HepG2 (cell line): Measurements from ENCODE around the gene TLN1. TPM values are rescaled to one million over a fixed set of nuclear protein-coding genes. Genes with fewer than 3 reads are reported as not detected.

ENCODE experiments used
- ATAC-seq: fragments of 200-7000 bp; cut with Tn5 transposase; 3 replicates; pipeline ENCODE4 v1.9.1; 2020; ENCODE audit warnings: mild to moderate bottlenecking, moderate library complexity
- BruUV-seq: library from RNA; stranded (reverse); fragments of 400-500 nt; replicated peaks from 2 replicates; lab custom pipeline; 2021; lab: Mats Ljungman, UMichigan
- CTCF ChIA-PET: fragments of 300-600 bp; formaldehyde crosslinking; extraction: SDS; loops from one replicate; lab custom pipeline; 2021; ENCODE audit warnings: low total read pairs, inconsistent platforms, low intra/inter-chr PET ratio; lab: Yijun Ruan, JAX
- POLR2A ChIA-PET: fragments of 350-600 bp; sonication (Branson Sonifier 250); formaldehyde crosslinking; loops from one replicate; lab custom pipeline; 2020; ENCODE audit warnings: antibody characterized with exemption, inconsistent platforms; lab: Yijun Ruan, JAX
- DNase-seq: peaks from one replicate; pipeline ENCODE4 v3.0.0-alpha.2; 2015; ENCODE audit warnings: low spot score
- FAIRE-seq: peaks from 3 replicates; lab custom pipeline; 2011; peaks lifted over from hg19 to GRCh38; lab: Jason Lieb, UNC
- H2AFZ ChIP-seq: one replicate; pipeline ENCODE4 v1.6.1; 2011; ENCODE audit warnings: low read length, inconsistent platforms
- H3K27ac ChIP-seq: fragments of 300-600 bp; 3 replicates; pipeline ENCODE4 v1.8.0; 2011; ENCODE audit warnings: mixed run types, mild to moderate bottlenecking, mixed read lengths, low read length, inconsistent platforms; ENCODE audit not compliant: insufficient read depth; ENCODE audit errors: extremely low read length
- H3K27me3 ChIP-seq, 2 experiments: fragments of 200-600 bp in 1 of 2; 2 replicates in 1 of 2; 3 replicates in 1 of 2; pipeline versions ENCODE4 v1.6.0 to v1.8.0; 2011; ENCODE audit warnings: low read length in 2 of 2, mild to moderate bottlenecking in 2 of 2, moderate library complexity in 2 of 2, inconsistent platforms in 1 of 2; ENCODE audit not compliant: insufficient read depth in 2 of 2, control insufficient read depth in 1 of 2
- H3K36me3 ChIP-seq, 2 experiments: fragments of 200-600 bp in 1 of 2; replicated peaks in 1 of 2; 2 replicates in 1 of 2; 3 replicates in 1 of 2; pipeline versions ENCODE4 v1.5.1 to v1.8.0; 2011; ENCODE audit warnings: low read length in 2 of 2, inconsistent platforms in 1 of 2; ENCODE audit not compliant: insufficient read depth in 2 of 2, control insufficient read depth in 1 of 2
- H3K4me1 ChIP-seq: 2 replicates; pipeline ENCODE4 v1.5.1; 2012; ENCODE audit warnings: low read length, inconsistent platforms; ENCODE audit not compliant: insufficient read depth
- H3K4me2 ChIP-seq: 2 replicates; pipeline ENCODE4 v1.6.0; 2011; ENCODE audit warnings: low read depth, low read length, inconsistent platforms
- H3K4me3 ChIP-seq, 3 experiments: fragments of 200-600 bp in 1 of 3; sonication (generic), shearing (Covaris generic) in 1 of 3; replicated peaks in 1 of 3; 2 replicates each; pipeline ENCODE4 v1.5.1; 2011 to 2016; ENCODE audit warnings: low read length in 3 of 3, inconsistent platforms in 2 of 3, low read depth in 2 of 3, mild to moderate bottlenecking in 2 of 3, control low read depth in 1 of 3, mixed read lengths in 1 of 3; ENCODE audit not compliant: insufficient read depth in 1 of 3
- H3K79me2 ChIP-seq: one replicate; pipeline ENCODE4 v1.6.1; 2011; ENCODE audit warnings: low read length, inconsistent platforms; ENCODE audit not compliant: insufficient read depth
- H3K9ac ChIP-seq: 2 replicates; pipeline ENCODE4 v1.6.0; 2011; ENCODE audit warnings: mild to moderate bottlenecking, low read depth, low read length, inconsistent platforms; ENCODE audit not compliant: insufficient read depth
- H3K9me3 ChIP-seq: 2 replicates; pipeline ENCODE4 v1.5.1; 2012; ENCODE audit warnings: mild to moderate bottlenecking, low read length
- H4K20me1 ChIP-seq: 2 replicates; pipeline ENCODE4 v1.6.0; 2011; ENCODE audit warnings: inconsistent platforms, mild to moderate bottlenecking, low read length, moderate library complexity; ENCODE audit not compliant: insufficient read depth
- STAG1 ChIP-seq: sonication (generic); formaldehyde crosslinking; IDR thresholded peaks from 2 replicates; pipeline ENCODE4 v1.4.0; 2020; ENCODE audit warnings: missing genetic modification reagents
- ZFP37 ChIP-seq: sonication (generic); formaldehyde crosslinking; IDR thresholded peaks from 2 replicates; pipeline ENCODE4 v1.4.0; 2020; ENCODE audit warnings: missing genetic modification reagents, borderline replicate concordance
- ZNF282 ChIP-seq: fragments of 450-650 bp; IDR thresholded peaks from 2 replicates; pipeline ENCODE4 v1.6.1; 2018; ENCODE audit not compliant: partially characterized antibody
- WGBS: methylation state at CpG from one replicate; pipeline ENCODE4 v1.1.6; 2017; ENCODE audit warnings: low lambda C conversion rate; 5-methylcytosine and 5-hydroxymethylcytosine counted together
- in situ Hi-C: cut with HindIII; loops from 2 replicates; pipeline ENCODE4 v1.10.0; 2017; ENCODE audit warnings: low pct_unique_long_range_greater_than_20kb; ENCODE audit not compliant: extremely low pct_ligation_motif_present
- intact Hi-C: fragments of 100-400 bp; cut with micrococcal nuclease; formaldehyde crosslinking; loops from one replicate; pipeline ENCODE4 v1.10.0; 2022; ENCODE audit not compliant: unreplicated experiment
- polyA plus RNA-seq, 8 experiments: library from polyadenylated mRNA; depleted of rRNA in 3 of 8; stranded (reverse) in 7 of 8; unstranded in 1 of 8; fragments of >200 nt; fragmentation: Illumina TruSeq in 4 of 8; extraction: Trizol in 4 of 8; gene quantifications; 2 replicates each; pipeline versions ENCODE4 v1.2.1 to v1.2.3, GENCODE V29; 2011 to 2016; ENCODE audit warnings: low read depth in 4 of 8, missing spikeins in 1 of 8, mixed read lengths in 1 of 8; ENCODE audit not compliant: insufficient read depth in 1 of 8
- total RNA-seq, 5 experiments: library from RNA; depleted of rRNA; stranded (reverse); fragments of >200 nt; fragmentation: Illumina TruSeq; extraction: Trizol; gene quantifications; 2 replicates each; pipeline ENCODE4 v1.2.3, GENCODE V29; 2016; ENCODE audit warnings: low read depth in 1 of 5
- TF ChIP-seq, protein P1 (sequence below): IDR thresholded peaks from 2 replicates; pipeline ENCODE4 v1.6.1; 2018; ENCODE audit warnings: missing genetic modification reagents, mild to moderate bottlenecking, missing compliant biosample characterization

TLN1 gene
- total and polyA plus RNA-seq, 2 of the 13 experiments (the other 11 are each of a cell fraction or from before 2014, with no cell fraction given) = 35.2 to 51.8 TPM

DNA sequence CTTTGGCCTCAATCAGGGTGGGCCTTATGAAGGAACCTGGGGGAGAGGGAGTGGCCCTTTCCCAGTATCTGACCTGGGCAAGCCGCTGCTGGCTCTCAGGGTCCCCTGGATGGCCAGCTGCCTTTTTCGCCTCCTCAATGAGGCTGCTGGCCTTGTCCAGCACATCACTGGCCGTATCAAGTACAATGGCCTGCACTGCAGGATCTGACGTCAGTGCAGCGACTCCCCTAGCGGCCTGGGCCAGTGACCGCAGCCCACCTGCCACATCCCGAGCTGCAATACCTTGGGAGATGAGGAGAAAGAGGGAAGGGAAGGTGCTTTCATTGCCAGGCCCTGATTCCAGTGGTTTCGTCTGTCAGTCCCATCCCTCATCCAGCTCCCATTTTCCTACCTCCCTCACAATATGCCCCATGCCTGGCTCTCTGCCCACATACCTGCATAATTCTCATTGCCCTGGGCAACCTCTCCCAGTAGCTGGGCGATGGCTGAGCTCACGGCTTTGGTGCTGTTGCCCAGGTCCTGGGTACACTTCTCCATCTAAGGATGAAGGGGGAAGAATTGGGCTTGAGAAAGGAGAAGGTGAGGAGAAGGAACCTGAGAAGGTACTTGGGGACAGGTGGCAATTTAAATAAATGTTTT is 19.1 kb downstream of the TLN1 start:
- in situ Hi-C loops = no loop called here
- no peak for FAIRE-seq
- ChIA-PET POLR2A (interaction anchor here (0.6 to 2.1 kb wide), 3 partner anchors 15 to 29 kb away, joined by 3 to 5 read pairs (median 4); no protein-coding TSS in a partner anchor), CTCF (no interaction called here)
- H3K9me3 ChIP-seq = no peaks in the 10 kb centered on the region
- intact Hi-C loops = no loop called here
- H3K27me3 ChIP-seq = no peaks in the 10 kb centered on the region
- H3K27ac ChIP-seq = no peak overlapping the region
- H2AFZ ChIP-seq = no peak overlapping the region
- TF ChIP-seq, protein P1, sequence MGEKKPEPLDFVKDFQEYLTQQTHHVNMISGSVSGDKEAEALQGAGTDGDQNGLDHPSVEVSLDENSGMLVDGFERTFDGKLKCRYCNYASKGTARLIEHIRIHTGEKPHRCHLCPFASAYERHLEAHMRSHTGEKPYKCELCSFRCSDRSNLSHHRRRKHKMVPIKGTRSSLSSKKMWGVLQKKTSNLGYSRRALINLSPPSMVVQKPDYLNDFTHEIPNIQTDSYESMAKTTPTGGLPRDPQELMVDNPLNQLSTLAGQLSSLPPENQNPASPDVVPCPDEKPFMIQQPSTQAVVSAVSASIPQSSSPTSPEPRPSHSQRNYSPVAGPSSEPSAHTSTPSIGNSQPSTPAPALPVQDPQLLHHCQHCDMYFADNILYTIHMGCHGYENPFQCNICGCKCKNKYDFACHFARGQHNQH (CRISPR knock-in tag) = no peak
- TF ChIP-seq STAG1 (CRISPR knock-in tag) = peak; percentile 41
- no peak for TF ChIP-seq ZNF282
- TF ChIP-seq, all 625 proteins: peak for 1
- 91% methylated on average over 3 of the region's 11 CpGs for WGBS
- H3K4me1 ChIP-seq = no peaks in the 10 kb centered on the region
- no peak overlapping the region for H3K4me3 ChIP-seq
- ATAC-seq (peak; percentile 41), DNase-seq (no peak)
- H3K79me2 ChIP-seq = no peaks in the 10 kb centered on the region
- H3K36me3 ChIP-seq = peaks cover 52 to 89% of the 10 kb centered on the region in 2 experiments
- H4K20me1 ChIP-seq = no peaks in the 10 kb centered on the region
- no peak overlapping the region for H3K9ac ChIP-seq
- no TSS peak for BruUV-seq
- H3K4me2 ChIP-seq = no peak overlapping the region

DNA sequence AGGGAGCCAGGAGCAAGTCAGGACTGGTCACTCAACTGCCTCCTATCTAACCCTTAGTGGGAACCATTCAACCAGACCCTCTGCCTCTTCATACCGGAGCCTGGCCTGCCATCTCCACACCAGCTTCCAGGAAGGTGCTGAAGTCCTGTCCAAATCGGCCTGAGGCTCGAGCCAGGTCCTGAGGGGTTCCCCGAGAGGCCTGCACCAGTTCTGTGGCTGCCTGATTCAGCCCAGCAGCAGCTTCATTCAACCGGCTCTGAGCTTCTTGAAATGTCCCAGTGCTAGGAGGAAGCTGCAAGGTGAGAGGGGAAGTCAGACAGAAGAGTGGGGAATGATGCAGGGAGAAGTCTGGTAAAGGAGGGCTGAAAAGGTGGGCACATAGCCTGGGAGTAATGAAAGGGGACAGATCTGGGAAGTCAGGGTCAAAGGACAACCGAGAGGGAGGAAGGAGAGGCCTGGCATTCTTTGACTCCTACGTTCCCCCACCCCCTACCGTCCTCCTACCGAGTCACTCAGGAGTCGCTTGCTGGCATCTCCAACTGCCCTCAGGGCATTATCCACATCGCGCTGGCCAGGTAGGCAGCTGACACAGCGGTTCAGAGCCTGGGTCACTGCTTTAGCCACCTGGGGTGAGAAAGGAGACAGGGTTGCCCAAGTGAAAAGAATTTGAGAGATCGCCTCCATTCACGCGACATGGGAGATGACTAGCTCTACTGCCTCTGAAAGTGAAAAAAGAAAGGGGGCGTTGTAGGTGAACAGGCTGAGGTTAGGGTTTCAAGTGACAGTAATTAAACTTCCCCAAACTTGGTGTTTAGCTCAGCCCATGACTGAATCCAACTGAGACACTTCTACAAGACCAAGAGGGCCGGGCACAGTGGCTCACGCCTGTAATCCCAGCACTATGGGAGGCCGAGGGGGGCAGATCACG is 20.2 kb downstream of the TLN1 start:
- TSS peak; percentile 19 for BruUV-seq
- H3K9me3 ChIP-seq = no peaks in the 10 kb centered on the region
- no peak overlapping the region for H3K4me2 ChIP-seq
- ChIA-PET POLR2A (interaction anchor here (0.9 to 1.5 kb wide), 2 partner anchors 47 to 54 kb away, joined by 3 read pairs; partner anchors contain the start of genes CCDC107 and RMRP), CTCF (no interaction called here)
- H4K20me1 ChIP-seq = no peaks in the 10 kb centered on the region
- 98% methylated on average over 21 of the region's 21 CpGs for WGBS
- no peaks in the 10 kb centered on the region for H3K79me2 ChIP-seq
- no peak for TF ChIP-seq ZFP37 (CRISPR knock-in tag)
- no peak overlapping the region for H3K9ac ChIP-seq
- no peak overlapping the region for H2AFZ ChIP-seq
- intact Hi-C loops = no loop called here
- no peak for DNase-seq
- no peak for FAIRE-seq
- no peak overlapping the region for H3K27ac ChIP-seq
- in situ Hi-C loops = no loop called here
- H3K4me1 ChIP-seq = no peaks in the 10 kb centered on the region
- ATAC-seq = no peak
- no peak overlapping the region for H3K4me3 ChIP-seq
- H3K36me3 ChIP-seq = peaks cover 50 to 89% of the 10 kb centered on the region in 2 experiments
- H3K27me3 ChIP-seq = no peaks in the 10 kb centered on the region
